K562 (cell line): Measurements from ENCODE around the gene YAE1. TPM values are rescaled to one million over a fixed set of nuclear protein-coding genes. Genes with fewer than 3 reads are reported as not detected.

Experiments used
- ESRRB ChIP-seq: fragments of 250-450 bp; sonication (Bioruptor Pico); IDR thresholded peaks from 2 replicates; pipeline ENCODE4 v1.5.0; 2020; ENCODE audit warnings: mild to moderate bottlenecking, moderate library complexity, borderline replicate concordance
- GABPA ChIP-seq: fragments of 200-800 bp; sonication (Bioruptor generic); conservative IDR thresholded peaks from 2 replicates; pipeline ENCODE4 v1.6.1; 2016; ENCODE audit warnings: low read depth, missing genetic modification characterization, missing compliant biosample characterization
- GTF2B ChIP-seq: IDR thresholded peaks from 2 replicates; pipeline ENCODE4 v1.6.1; 2011; ENCODE audit not compliant: insufficient read length; ENCODE audit errors: extremely low read depth
- MEF2A ChIP-seq: IDR thresholded peaks from 2 replicates; pipeline ENCODE4 v1.6.1; 2011; ENCODE audit warnings: low read depth, mild to moderate bottlenecking, low read length, moderate library complexity; ENCODE audit not compliant: control insufficient read depth
- MEIS2 ChIP-seq: fragments of 450-650 bp; IDR thresholded peaks from 2 replicates; pipeline ENCODE4 v1.6.1; 2014; ENCODE audit warnings: mild to moderate bottlenecking; ENCODE audit not compliant: partially characterized antibody
- MTA3 ChIP-seq: fragments of 450-650 bp; formaldehyde crosslinking; IDR thresholded peaks from 2 replicates; pipeline ENCODE4 v1.6.1; 2017; ENCODE audit warnings: mild to moderate bottlenecking, borderline replicate concordance
- MYC ChIP-seq, 2 experiments: fragments of 250-450 bp in 1 of 2; sonication (Bioruptor Pico) in 1 of 2; IDR thresholded peaks; 2 replicates each; pipeline versions ENCODE4 v1.5.1 to v1.6.1; 2012 to 2021; ENCODE audit warnings: low read depth in 2 of 2, borderline replicate concordance in 1 of 2, improper control_type of control experiment in 1 of 2, low read length in 1 of 2, mild to moderate bottlenecking in 1 of 2, moderate library complexity in 1 of 2
- NBN ChIP-seq: fragments of 450-650 bp; IDR thresholded peaks from 2 replicates; pipeline ENCODE4 v1.6.1; 2016; ENCODE audit warnings: low read depth, mild to moderate bottlenecking
- PML ChIP-seq: IDR thresholded peaks from 2 replicates; pipeline ENCODE4 v1.6.1; 2012; ENCODE audit warnings: low read length, inconsistent platforms
- POLR2A ChIP-seq: fragments of 450-650 bp; conservative IDR thresholded peaks from 2 replicates; pipeline ENCODE4 v1.6.1; 2016
- SMAD1 ChIP-seq: fragments of 150-350 bp; IDR thresholded peaks from 2 replicates; pipeline ENCODE4 v1.6.1; 2014; ENCODE audit warnings: low read length, low read depth; ENCODE audit not compliant: partially characterized antibody
- SNRNP70 ChIP-seq: fragments of 200-400 bp; formaldehyde crosslinking; optimal IDR thresholded peaks from 2 replicates; pipeline ENCODE3; 2017; ENCODE audit warnings: low read depth, low read length
- ZBTB1 ChIP-seq: sonication (generic); formaldehyde crosslinking; IDR thresholded peaks from 2 replicates; pipeline ENCODE4 v1.8.1; 2023; ENCODE audit warnings: missing genetic modification reagents, low read depth, mild to moderate bottlenecking, borderline replicate concordance
- ZNF124 ChIP-seq: sonication (generic); formaldehyde crosslinking; IDR thresholded peaks from 2 replicates; pipeline ENCODE4 v1.8.1; 2022; ENCODE audit warnings: missing genetic modification reagents
- ZNF280B ChIP-seq: fragments of 250-450 bp; sonication (Bioruptor Pico); IDR thresholded peaks from 2 replicates; pipeline ENCODE4 v1.5.1; 2021; ENCODE audit warnings: mild to moderate bottlenecking
- ZNF586 ChIP-seq: fragments of 450-650 bp; formaldehyde crosslinking; conservative IDR thresholded peaks from 2 replicates; pipeline ENCODE4 v1.4.0; 2020; ENCODE audit warnings: mild to moderate bottlenecking, moderate library complexity
- ZNF766 ChIP-seq: fragments of 200-800 bp; sonication (Bioruptor generic); conservative IDR thresholded peaks from 2 replicates; pipeline ENCODE4 v1.6.1; 2016; ENCODE audit warnings: missing genetic modification characterization, missing compliant biosample characterization
- polyA plus RNA-seq, 8 experiments: library from polyadenylated mRNA; depleted of rRNA in 4 of 8; stranded (reverse) in 5 of 8; unstranded in 3 of 8; fragments of >200 nt; fragmentation: Nextera tagmentation in 2 of 8; fragmentation: Illumina TruSeq in 1 of 8; extraction: Ambion mirVana in 2 of 8; extraction: Trizol in 1 of 8; gene quantifications; 2 replicates each; pipeline versions ENCODE4 v1.2.1 to v1.2.3, GENCODE V29; 2011 to 2014; ENCODE audit warnings: inconsistent platforms in 1 of 8, missing spikeins in 1 of 8
- total RNA-seq, 7 experiments: library from RNA; depleted of rRNA in 6 of 7; stranded (reverse); fragments of >200 nt in 6 of 7; fragmentation: Illumina TruSeq in 2 of 7; extraction: Trizol in 2 of 7; gene quantifications; 2 replicates each; pipeline versions ENCODE4 v1.2.1 to v1.2.3, GENCODE V29; 2011 to 2021; ENCODE audit warnings: low replicate concordance in 1 of 7
- TF ChIP-seq, protein P1 (sequence below): fragments of 450-650 bp; IDR thresholded peaks from 2 replicates; pipeline ENCODE4 v1.6.1; 2017; ENCODE audit warnings: antibody characterized with exemption, mild to moderate bottlenecking
- TF ChIP-seq, protein P2 (sequence below): fragments of 250-450 bp; sonication (Bioruptor Pico); IDR thresholded peaks from 2 replicates; pipeline ENCODE4 v1.5.0; 2021
- TF ChIP-seq, protein P3 (sequence below): fragments of 450-650 bp; IDR thresholded peaks from one replicate; pipeline ENCODE4 v1.6.1; 2018; ENCODE audit warnings: mild to moderate bottlenecking, moderate library complexity; ENCODE audit not compliant: partially characterized antibody

YAE1 gene
- total and polyA plus RNA-seq, 9 of the 15 experiments (the other 6 are each of a cell fraction or from before 2014, with no cell fraction given), result 15.2 to 63.4 (median 30.1) TPM

- TF ChIP-seq, protein P1, sequence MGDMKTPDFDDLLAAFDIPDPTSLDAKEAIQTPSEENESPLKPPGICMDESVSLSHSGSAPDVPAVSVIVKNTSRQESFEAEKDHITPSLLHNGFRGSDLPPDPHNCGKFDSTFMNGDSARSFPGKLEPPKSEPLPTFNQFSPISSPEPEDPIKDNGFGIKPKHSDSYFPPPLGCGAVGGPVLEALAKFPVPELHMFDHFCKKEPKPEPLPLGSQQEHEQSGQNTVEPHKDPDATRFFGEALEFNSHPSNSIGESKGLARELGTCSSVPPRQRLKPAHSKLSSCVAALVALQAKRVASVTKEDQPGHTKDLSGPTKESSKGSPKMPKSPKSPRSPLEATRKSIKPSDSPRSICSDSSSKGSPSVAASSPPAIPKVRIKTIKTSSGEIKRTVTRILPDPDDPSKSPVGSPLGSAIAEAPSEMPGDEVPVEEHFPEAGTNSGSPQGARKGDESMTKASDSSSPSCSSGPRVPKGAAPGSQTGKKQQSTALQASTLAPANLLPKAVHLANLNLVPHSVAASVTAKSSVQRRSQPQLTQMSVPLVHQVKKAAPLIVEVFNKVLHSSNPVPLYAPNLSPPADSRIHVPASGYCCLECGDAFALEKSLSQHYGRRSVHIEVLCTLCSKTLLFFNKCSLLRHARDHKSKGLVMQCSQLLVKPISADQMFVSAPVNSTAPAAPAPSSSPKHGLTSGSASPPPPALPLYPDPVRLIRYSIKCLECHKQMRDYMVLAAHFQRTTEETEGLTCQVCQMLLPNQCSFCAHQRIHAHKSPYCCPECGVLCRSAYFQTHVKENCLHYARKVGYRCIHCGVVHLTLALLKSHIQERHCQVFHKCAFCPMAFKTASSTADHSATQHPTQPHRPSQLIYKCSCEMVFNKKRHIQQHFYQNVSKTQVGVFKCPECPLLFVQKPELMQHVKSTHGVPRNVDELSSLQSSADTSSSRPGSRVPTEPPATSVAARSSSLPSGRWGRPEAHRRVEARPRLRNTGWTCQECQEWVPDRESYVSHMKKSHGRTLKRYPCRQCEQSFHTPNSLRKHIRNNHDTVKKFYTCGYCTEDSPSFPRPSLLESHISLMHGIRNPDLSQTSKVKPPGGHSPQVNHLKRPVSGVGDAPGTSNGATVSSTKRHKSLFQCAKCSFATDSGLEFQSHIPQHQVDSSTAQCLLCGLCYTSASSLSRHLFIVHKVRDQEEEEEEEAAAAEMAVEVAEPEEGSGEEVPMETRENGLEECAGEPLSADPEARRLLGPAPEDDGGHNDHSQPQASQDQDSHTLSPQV, result peak; percentile 60; the same call in 1 of the 2 replicates
- no peak for TF ChIP-seq ZNF280B (CRISPR knock-in tag)
- TF ChIP-seq ESRRB (CRISPR knock-in tag), result no peak
- peak; percentile 98 for TF ChIP-seq MYC (IDR thresholded peaks at IDR 0.05; ENCODE audit: low read depth, low read length)
- no peak for TF ChIP-seq MYC (CRISPR knock-in tag; IDR thresholded peaks at IDR 0.05; ENCODE audit: borderline replicate concordance, low read depth)
- TF ChIP-seq MEF2A, result no peak
- no peak for TF ChIP-seq ZBTB1 (CRISPR knock-in tag)
- TF ChIP-seq SMAD1, result no peak
- TF ChIP-seq ZNF124 (CRISPR knock-in tag), result no peak
- TF ChIP-seq ZNF766 (CRISPR knock-in tag), result no peak
- TF ChIP-seq POLR2A, result no peak
- TF ChIP-seq, protein P2, sequence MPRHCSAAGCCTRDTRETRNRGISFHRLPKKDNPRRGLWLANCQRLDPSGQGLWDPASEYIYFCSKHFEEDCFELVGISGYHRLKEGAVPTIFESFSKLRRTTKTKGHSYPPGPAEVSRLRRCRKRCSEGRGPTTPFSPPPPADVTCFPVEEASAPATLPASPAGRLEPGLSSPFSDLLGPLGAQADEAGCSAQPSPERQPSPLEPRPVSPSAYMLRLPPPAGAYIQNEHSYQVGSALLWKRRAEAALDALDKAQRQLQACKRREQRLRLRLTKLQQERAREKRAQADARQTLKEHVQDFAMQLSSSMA, result no peak
- TF ChIP-seq SNRNP70, result no peak
- TF ChIP-seq GABPA (tag), result 0 out of 2 replicates have a peak, but pooled peaks have one; percentile 1
- TF ChIP-seq ZNF586, result no peak
- TF ChIP-seq NBN, result no peak
- no peak for TF ChIP-seq PML
- no peak for TF ChIP-seq MTA3
- TF ChIP-seq, protein P3, sequence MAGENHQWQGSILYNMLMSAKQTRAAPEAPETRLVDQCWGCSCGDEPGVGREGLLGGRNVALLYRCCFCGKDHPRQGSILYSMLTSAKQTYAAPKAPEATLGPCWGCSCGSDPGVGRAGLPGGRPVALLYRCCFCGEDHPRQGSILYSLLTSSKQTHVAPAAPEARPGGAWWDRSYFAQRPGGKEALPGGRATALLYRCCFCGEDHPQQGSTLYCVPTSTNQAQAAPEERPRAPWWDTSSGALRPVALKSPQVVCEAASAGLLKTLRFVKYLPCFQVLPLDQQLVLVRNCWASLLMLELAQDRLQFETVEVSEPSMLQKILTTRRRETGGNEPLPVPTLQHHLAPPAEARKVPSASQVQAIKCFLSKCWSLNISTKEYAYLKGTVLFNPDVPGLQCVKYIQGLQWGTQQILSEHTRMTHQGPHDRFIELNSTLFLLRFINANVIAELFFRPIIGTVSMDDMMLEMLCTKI, result no peak
- no peak for TF ChIP-seq GTF2B
- no peak for TF ChIP-seq MEIS2
Observed at GRCh38 chr7:39580149-39580874, 14.1 kb downstream of the YAE1 start (continued).
